Duodenal mucosa (tissue), 2 donors: Measurements from ENCODE around the gene ZNF660.
"Not testable (repeated sequence)": the region's sequence is repeated elsewhere in the genome, so short reads cannot be mapped to it uniquely, and the experiment has no call there.

ENCODE experiments used
- H3K27ac ChIP-seq: one replicate; pipeline ENCODE4 v1.7.0; 2013; ENCODE audit warnings: low read depth, low read length
- H3K27me3 ChIP-seq, 2 donors: one replicate each; pipeline ENCODE4 v1.7.0; 2013; ENCODE audit warnings: low read length in 2 of 2, control low read depth in 1 of 2; ENCODE audit not compliant: insufficient read depth in 2 of 2, control insufficient read depth in 1 of 2
- H3K36me3 ChIP-seq, 2 donors: one replicate each; pipeline ENCODE4 v1.7.0; 2013; ENCODE audit warnings: low read length in 2 of 2, control low read depth in 1 of 2; ENCODE audit not compliant: insufficient read depth in 2 of 2, control insufficient read depth in 1 of 2
- H3K4me1 ChIP-seq, 2 donors: one replicate each; pipeline ENCODE4 v1.7.0; 2013; ENCODE audit warnings: low read length in 2 of 2, control low read depth in 1 of 2; ENCODE audit not compliant: insufficient read depth in 2 of 2, control insufficient read depth in 1 of 2
- H3K4me3 ChIP-seq, 2 donors: one replicate each; pipeline ENCODE4 v1.7.0; 2013; ENCODE audit warnings: low read length in 2 of 2, low read depth in 1 of 2
- H3K9ac ChIP-seq, 2 donors: one replicate each; pipeline ENCODE4 v1.7.0; 2013; ENCODE audit warnings: low read length in 2 of 2, low read depth in 1 of 2
- H3K9me3 ChIP-seq, 2 donors: one replicate each; pipeline ENCODE4 v1.7.0; 2013; ENCODE audit warnings: low read length in 2 of 2, control low read depth in 1 of 2; ENCODE audit not compliant: control insufficient read depth in 1 of 2

Gene ZNF660

DNA sequence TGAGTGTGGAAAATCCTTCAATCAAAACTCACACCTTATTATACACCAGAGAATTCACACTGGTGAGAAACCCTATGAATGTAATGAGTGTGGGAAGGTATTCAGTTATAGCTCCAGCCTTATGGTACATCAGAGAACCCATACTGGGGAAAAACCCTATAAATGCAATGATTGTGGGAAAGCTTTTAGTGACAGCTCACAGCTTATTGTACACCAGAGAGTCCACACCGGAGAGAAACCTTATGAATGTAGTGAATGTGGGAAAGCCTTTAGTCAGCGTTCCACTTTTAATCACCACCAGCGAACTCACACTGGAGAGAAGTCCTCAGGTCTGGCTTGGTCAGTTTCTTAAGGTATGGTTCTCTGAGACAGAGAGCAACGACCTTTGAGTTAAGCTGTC is 13.7 kb upstream of the ZNF660 start:
- H3K9me3 ChIP-seq: peaks cover 31 to 34% of the 10 kb centered on the region in 2 donors
- H3K4me3 ChIP-seq: no peak overlapping the region
- H3K36me3 ChIP-seq: peaks cover 23 to 25% of the 10 kb centered on the region in 2 donors

DNA sequence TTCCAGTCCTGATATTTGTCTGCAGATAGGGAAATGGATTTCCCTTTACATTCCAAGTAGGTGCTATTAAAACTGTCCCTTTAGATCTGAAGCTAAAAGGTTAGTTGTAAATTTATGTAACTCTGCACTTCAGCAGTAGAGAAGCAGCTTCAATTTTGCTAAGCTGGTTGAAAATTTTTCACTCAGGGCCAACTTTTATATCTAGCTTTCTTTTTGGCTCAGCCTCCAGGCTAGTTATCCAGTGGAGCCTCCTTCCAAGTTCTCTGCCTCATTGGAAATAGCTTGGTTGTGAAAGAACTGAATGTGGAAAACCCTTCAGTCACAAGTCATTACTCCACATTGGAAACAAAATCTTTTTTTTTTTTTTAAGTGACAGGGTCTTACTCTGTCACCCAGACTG is 8.2 kb upstream of the ZNF660 start:
- Histone ChIP-seq H3K27ac (no peak overlapping the region), H3K4me3 (no peak overlapping the region), H3K9me3 (peaks cover 5 to 9% of the 10 kb centered on the region in 2 donors), H3K27me3 (no peaks in the 10 kb centered on the region), H3K36me3 (no peaks in the 10 kb centered on the region), H3K9ac (no peak overlapping the region), H3K4me1 (no peaks in the 10 kb centered on the region)

More for the DNA sequence above, 13.7 kb upstream of the ZNF660 start:
- H3K27ac ChIP-seq: no peak overlapping the region
- H3K9ac ChIP-seq: no peak overlapping the region
- no peaks in the 10 kb centered on the region for H3K4me1 ChIP-seq
- no peaks in the 10 kb centered on the region for H3K27me3 ChIP-seq

DNA sequence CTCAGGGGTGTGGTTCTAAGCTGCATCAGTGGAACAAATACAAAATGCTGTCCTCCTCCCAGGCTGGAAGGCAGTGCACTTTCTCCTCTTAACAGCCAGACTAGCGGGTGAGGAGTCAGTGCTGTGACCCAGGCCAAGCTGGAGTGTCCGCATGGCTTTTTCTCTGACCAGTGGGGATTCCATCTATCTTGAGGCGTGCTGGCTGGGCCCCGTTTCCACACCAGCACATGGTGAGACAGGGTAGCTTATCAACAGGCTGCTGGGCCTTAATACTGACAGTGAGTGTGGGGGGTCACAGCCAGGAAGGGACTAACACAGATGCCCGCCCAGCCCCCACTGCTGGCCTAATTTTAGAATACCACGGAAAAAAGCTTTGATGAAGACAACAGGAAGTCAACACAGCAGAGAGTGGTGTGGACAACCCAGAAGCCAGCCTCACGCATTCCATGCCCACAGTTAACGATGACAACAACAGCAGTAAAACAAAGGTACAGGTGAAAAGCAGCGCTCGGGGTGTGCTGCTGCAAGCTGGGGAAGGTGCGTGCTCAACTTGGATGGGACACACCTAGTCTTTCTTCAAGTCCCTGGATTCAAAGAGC is 7.3 kb upstream of the ZNF660 start:
- H3K9ac ChIP-seq, H3K9me3 ChIP-seq, H3K27ac ChIP-seq, H3K36me3 ChIP-seq, H3K27me3 ChIP-seq, H3K4me3 ChIP-seq, H3K4me1 ChIP-seq: not testable (repeated sequence)

DNA sequence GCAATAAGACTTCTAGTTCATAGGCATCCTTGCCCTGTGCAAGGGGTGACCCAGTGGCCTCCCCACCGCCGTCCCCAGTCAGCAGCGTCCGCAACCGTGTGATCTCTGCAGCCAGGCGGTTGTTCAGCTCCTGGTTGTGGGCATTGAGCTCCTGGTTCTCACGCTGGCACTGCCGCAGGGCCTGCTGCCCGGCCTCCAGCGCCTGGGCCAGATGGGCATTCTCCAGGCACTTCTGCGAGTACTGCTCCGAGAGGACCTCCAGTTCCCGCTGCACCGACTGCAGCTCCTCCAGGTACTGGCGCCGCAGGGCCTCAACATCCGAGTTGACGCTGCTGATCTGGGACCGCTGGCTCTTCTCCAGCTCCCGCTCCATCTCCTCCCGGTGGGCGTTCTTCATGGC is 6.4 kb upstream of the ZNF660 start:
- H3K36me3 ChIP-seq, H3K27me3 ChIP-seq, H3K4me3 ChIP-seq, H3K4me1 ChIP-seq, H3K27ac ChIP-seq, H3K9me3 ChIP-seq, H3K9ac ChIP-seq: not testable (repeated sequence)

DNA sequence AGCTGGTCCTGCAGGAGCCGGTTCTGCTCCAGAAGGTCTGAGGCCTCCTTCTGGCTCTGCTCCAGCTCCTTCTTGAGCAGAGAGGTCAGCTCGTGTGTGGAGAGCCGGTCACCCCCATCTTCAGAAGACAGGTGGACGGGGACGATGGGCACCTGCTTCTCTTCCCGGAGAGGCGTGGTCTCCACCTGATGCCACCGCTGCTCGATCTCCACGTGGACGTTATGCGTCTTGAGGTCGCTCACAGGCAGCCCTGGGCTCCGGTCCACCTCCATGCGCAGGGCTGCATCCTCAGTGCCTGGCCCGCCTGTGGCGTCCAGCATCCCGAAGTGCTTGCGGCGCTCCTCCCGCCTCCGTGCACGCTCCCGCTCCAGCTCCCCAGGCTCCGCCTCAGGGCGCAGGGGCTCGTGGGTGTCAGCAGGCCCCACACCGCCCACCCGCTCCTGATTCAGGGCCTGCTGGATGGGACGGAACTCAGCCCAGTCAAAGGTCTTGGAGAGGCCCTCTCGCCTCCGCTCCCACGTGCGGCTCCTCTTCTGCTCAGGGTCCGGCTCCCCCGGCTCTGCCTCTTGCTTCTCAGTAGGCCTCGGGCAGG is 5.7 kb upstream of the ZNF660 start:
- H3K27ac ChIP-seq, H3K4me3 ChIP-seq, H3K4me1 ChIP-seq, H3K27me3 ChIP-seq, H3K36me3 ChIP-seq, H3K9me3 ChIP-seq, H3K9ac ChIP-seq: not testable (repeated sequence)

DNA sequence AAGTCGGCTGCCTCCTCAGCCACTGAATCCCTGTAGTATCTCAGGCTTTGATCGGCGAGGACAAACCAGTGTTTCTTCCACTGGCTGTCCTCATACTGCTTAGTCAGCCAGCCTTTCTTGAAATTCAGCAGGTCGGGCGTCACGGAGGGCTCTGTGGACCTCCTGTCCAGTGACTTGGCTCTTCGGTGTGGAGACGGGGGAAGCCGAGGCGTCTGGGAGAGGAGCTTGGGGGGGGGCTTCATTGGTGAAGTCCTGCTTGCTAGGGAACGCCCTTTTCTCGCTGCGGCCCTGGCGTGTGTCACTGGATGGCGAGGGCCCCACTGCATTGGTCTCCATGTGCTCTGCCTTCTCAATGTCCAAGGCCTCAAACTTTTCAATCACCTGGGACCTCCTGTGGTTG is 5.0 kb upstream of the ZNF660 start:
- not testable (repeated sequence) for H3K9me3 ChIP-seq, H3K27ac ChIP-seq, H3K9ac ChIP-seq, H3K27me3 ChIP-seq, H3K4me1 ChIP-seq, H3K4me3 ChIP-seq, H3K36me3 ChIP-seq

DNA sequence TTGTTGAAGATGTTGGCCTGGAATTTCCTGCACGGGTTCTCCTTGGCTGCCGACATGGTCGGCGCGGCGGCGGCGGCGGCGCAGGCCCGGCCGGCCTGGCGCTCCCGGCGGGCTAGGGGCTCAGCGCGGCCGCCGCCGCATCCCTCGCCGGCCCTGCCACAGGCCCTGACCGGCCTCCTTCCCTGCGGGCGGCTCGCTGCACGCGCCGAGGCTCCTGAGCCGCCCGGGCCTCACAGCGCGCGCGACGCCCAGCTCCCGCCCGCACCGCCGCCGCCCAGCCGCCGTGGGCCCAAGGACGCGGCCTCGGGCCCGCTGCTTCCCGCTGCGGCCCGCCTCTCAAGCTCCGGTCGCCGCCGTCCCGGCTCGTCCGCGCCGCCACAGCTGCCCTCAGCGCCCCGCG is 3.8 kb upstream of the ZNF660 start:
- not testable (repeated sequence) for H3K9me3 ChIP-seq, H3K36me3 ChIP-seq, H3K4me1 ChIP-seq, H3K4me3 ChIP-seq, H3K9ac ChIP-seq, H3K27me3 ChIP-seq, H3K27ac ChIP-seq

DNA sequence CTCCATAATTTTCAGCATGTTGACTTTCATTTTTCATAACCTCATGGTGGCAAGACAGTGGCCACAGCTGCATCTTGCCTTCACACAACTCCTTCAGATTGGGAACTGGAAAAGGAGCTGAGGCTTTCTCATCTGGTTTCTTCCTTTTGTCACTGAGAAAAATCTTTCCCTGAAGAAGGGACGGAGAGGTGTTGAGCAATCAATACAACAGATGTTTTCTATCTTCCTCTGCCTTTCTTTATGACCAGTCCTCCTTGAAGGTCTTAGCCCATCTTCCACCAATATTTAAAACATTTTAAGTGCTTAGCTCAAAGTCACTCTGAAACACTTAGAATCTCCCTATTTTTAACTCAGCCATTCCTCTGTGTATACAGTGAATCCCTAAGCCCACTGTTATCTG is 11.9 kb downstream of the ZNF660 start:
- Histone ChIP-seq H3K36me3 (peaks cover 3 to 12% of the 10 kb centered on the region in 2 donors), H3K27ac (no peak overlapping the region), H3K4me3 (no peak overlapping the region), H3K4me1 (no peaks in the 10 kb centered on the region), H3K9me3 (peaks cover 20 to 25% of the 10 kb centered on the region in 2 donors), H3K9ac (no peak overlapping the region), H3K27me3 (no peaks in the 10 kb centered on the region)

DNA sequence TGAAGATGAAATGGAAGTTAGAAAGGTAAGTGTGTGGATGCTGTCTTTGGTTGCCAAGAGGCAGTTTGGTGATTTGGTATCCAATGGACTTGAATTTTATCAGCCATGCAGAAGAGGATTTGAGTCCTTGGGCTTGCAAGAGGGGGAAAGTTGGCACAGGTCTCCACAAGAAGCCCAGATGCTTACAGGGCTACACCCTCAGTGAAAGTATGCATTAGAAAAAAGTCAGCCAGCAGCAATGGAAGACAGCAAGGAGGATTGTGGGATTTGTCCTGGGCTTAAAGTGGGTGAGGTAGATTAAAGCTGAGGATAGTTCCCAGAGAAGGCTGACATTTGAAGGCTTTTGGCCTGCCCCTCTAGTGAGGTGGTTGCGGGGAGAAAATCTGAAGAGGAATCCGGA is 17.0 kb downstream of the ZNF660 start:
- Histone ChIP-seq H3K27me3 (no peaks in the 10 kb centered on the region), H3K36me3 (no peaks in the 10 kb centered on the region), H3K27ac (no peak overlapping the region), H3K9me3 (peaks cover 0 to under 1% of the 10 kb centered on the region in 2 donors), H3K9ac (no peak overlapping the region), H3K4me3 (no peak overlapping the region), H3K4me1 (no peaks in the 10 kb centered on the region)

DNA sequence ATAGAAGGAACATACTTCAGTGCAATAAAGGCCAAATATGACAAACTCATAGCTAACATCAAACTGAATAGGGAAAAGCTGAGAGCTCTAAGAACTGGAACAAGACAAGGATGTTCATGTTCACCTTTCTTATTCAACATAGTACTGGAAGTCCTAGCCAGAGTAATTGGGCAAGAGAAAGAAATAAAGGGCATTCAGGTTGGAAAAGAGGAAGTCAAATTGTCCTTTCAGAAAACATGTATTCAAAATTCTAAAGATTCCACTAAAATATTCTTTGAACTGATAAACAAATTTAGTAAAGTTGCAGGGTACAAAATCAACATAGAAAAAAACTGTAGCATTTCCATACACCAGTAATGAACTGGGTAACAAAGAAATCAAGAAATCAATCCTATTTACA is 27.9 kb downstream of the ZNF660 start:
- no peaks in the 10 kb centered on the region for H3K27me3 ChIP-seq
- no peaks in the 10 kb centered on the region for H3K4me1 ChIP-seq
- H3K27ac ChIP-seq: no peak overlapping the region
- peaks cover 0 to 2% of the 10 kb centered on the region in 2 donors for H3K9me3 ChIP-seq
- no peaks in the 10 kb centered on the region for H3K36me3 ChIP-seq
- no peak overlapping the region for H3K4me3 ChIP-seq
- no peak overlapping the region for H3K9ac ChIP-seq
